GM21737 (cell line): ENCODE results near the gene FAM177B.

ENCODE experiments used
- ATAC-seq: cut with Tn5 transposase; IDR thresholded peaks from one replicate; pipeline ENCODE4 v1.9.1; 2021; ENCODE audit warnings: mild to moderate bottlenecking, moderate library complexity; ENCODE audit not compliant: unreplicated experiment

Gene FAM177B

GRCh38 chr1:222736972-222737371 lies at the start of gene FAM177B:
TSS of gene FAM177B (plus strand) at chr1:222737202. CDS start at chr1:222746546, 9,344 bp downstream.
- ATAC-seq: no peak

GRCh38 chr1:222691016-222691415 lies 46.0 kb upstream of the FAM177B start:
- ATAC-seq: no peak

GRCh38 chr1:222694927-222695326 lies 42.1 kb upstream of the FAM177B start:
- no peak for ATAC-seq

GRCh38 chr1:222696741-222697140 lies 40.3 kb upstream of the FAM177B start:
- no peak for ATAC-seq

- no peak for ATAC-seq
Observed at GRCh38 chr1:222697203-222697602, 39.8 kb upstream of the FAM177B start.

GRCh38 chr1:222697826-222698225 lies 39.2 kb upstream of the FAM177B start:
- ATAC-seq: no peak

GRCh38 chr1:222702210-222702609 lies 34.8 kb upstream of the FAM177B start:
- no peak for ATAC-seq

GRCh38 chr1:222704260-222704659 lies 32.7 kb upstream of the FAM177B start:
- no peak for ATAC-seq

- ATAC-seq: no peak
Observed at GRCh38 chr1:222706815-222707214, 30.2 kb upstream of the FAM177B start.

GRCh38 chr1:222709700-222710153 lies 27.3 kb upstream of the FAM177B start:
- ATAC-seq: no peak

GRCh38 chr1:222711319-222712252 lies 25.4 kb upstream of the FAM177B start:
- ATAC-seq: peak; percentile 33

GRCh38 chr1:222712253-222713090 lies 24.5 kb upstream of the FAM177B start, which contains the start of the genes AIDA and BROX:
TSS of gene AIDA (minus strand) at chr1:222712491. CDS start at chr1:222712317, 174 bp downstream.
TSS of gene BROX (plus strand) at chr1:222712564. CDS start at chr1:222715700, 3,136 bp downstream.
- ATAC-seq: peak; percentile 77

- ATAC-seq: peak; percentile 72
Observed at GRCh38 chr1:222713091-222713961, 23.7 kb upstream of the FAM177B start.

- ATAC-seq: no peak
Observed at GRCh38 chr1:222716393-222716792, 20.6 kb upstream of the FAM177B start.

- no peak for ATAC-seq
Observed at GRCh38 chr1:222728746-222729145, 8.3 kb upstream of the FAM177B start.

- ATAC-seq: no peak
Observed at GRCh38 chr1:222730866-222731265, 6.1 kb upstream of the FAM177B start.

GRCh38 chr1:222732216-222733159 lies 4.5 kb upstream of the FAM177B start:
- ATAC-seq: peak; percentile 99

GRCh38 chr1:222734740-222735139 lies 2.3 kb upstream of the FAM177B start:
- no peak for ATAC-seq

- no peak for ATAC-seq
Observed at GRCh38 chr1:222736470-222736869, 532 bp upstream of the FAM177B start.
